Gastroesophageal sphincter (tissue), 3 donors: ENCODE measurements around the gene ACSS3.

Experiments
- CTCF ChIP-seq, 4 experiments: fragments of 200-600 bp in 2 of 4; fragments of 450-650 bp in 2 of 4; sonication (generic) in 1 of 4; IDR thresholded peaks; one replicate each; pipeline ENCODE4 v1.5.1; 2017 to 2019; ENCODE audit warnings: antibody characterized with exemption in 4 of 4, mild to moderate bottlenecking in 2 of 4, moderate library complexity in 2 of 4
- EP300 ChIP-seq: sonication (generic); formaldehyde crosslinking; IDR thresholded peaks from one replicate; pipeline ENCODE4 v1.6.1; 2017; ENCODE audit warnings: antibody characterized with exemption, mild to moderate bottlenecking
- POLR2A ChIP-seq, 2 donors: fragments of 450-650 bp; IDR thresholded peaks; one replicate each; pipeline ENCODE4 v1.6.1; 2017; ENCODE audit warnings: antibody characterized with exemption in 2 of 2, mild to moderate bottlenecking in 2 of 2, moderate library complexity in 1 of 2

GRCh38 chr12:81296556-81297305 lies 218.9 kb downstream of the ACSS3 start:
- TF ChIP-seq CTCF (IDR thresholded peaks at IDR 0.05) (no peak), POLR2A (IDR thresholded peaks at IDR 0.05) (no peak), EP300 (no peak)
